ENCODE results near the gene PTAFR.

The PTAFR gene

GRCh38 chr1:28134651-28135207 lies 41.8 kb downstream of the PTAFR start:
- DNase-seq (ENCODE audit: low read depth), result no peak
- no peak overlapping the region for H3K4me3 ChIP-seq (ENCODE audit: low read depth, low read length)
- TF ChIP-seq MAX (IDR thresholded peaks at IDR 0.05; ENCODE audit: low read depth, low read length) (no peak), CTCF (IDR thresholded peaks at IDR 0.05; ENCODE audit: low read depth, low read length) (no peak), MYC (IDR thresholded peaks at IDR 0.05; ENCODE audit: low read depth, low read length) (no peak), POLR2A (IDR thresholded peaks at IDR 0.05; ENCODE audit: extremely low read depth, insufficient read length) (no peak)

GRCh38 chr1:28132171-28133167 lies 44.0 kb downstream of the PTAFR start:
- H3K4me3 ChIP-seq (ENCODE audit: low read depth, low read length), result no peak overlapping the region
- TF ChIP-seq MAX (IDR thresholded peaks at IDR 0.05; ENCODE audit: low read depth, low read length), result no peak
- no peak for TF ChIP-seq MYC (IDR thresholded peaks at IDR 0.05; ENCODE audit: low read depth, low read length)
- TF ChIP-seq POLR2A (IDR thresholded peaks at IDR 0.05; ENCODE audit: extremely low read depth, insufficient read length), result no peak
- no peak for TF ChIP-seq CTCF (IDR thresholded peaks at IDR 0.05; ENCODE audit: low read depth, low read length)
- DNase-seq (ENCODE audit: low read depth), result peak; percentile 45

DNA sequence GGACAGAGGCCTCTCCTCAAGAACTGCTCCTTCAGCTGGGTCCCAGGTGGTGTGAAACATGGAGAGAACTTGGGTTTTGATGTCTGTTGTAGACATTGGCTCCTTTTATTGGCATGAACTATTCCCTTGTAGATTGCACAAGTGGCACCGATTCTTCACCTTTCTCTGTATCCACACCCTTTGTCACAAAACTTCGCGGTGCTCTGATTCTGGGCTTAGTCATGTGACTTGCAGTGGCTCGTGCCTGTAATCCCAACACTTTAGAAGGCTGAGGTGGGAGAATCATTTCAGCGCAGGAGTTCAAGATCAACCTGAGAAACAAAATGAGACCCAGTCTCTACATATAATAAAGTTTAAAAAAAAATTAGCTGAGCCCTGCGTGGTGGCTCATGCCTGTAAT lies 45.6 kb downstream of the PTAFR start:
- TF ChIP-seq POLR2A (IDR thresholded peaks at IDR 0.05; ENCODE audit: extremely low read depth, insufficient read length) (no peak), MYC (IDR thresholded peaks at IDR 0.05; ENCODE audit: low read depth, low read length) (no peak), CTCF (IDR thresholded peaks at IDR 0.05; ENCODE audit: low read depth, low read length) (no peak), MAX (IDR thresholded peaks at IDR 0.05; ENCODE audit: low read depth, low read length) (no peak)

GRCh38 chr1:28129150-28129549 lies 47.3 kb downstream of the PTAFR start:
- no peak for TF ChIP-seq MAX (IDR thresholded peaks at IDR 0.05; ENCODE audit: low read depth, low read length)
- TF ChIP-seq POLR2A (IDR thresholded peaks at IDR 0.05; ENCODE audit: extremely low read depth, insufficient read length), result no peak
- no peak for TF ChIP-seq MYC (IDR thresholded peaks at IDR 0.05; ENCODE audit: low read depth, low read length)
- no peak for TF ChIP-seq CTCF (IDR thresholded peaks at IDR 0.05; ENCODE audit: low read depth, low read length)
- no peak overlapping the region for H3K4me3 ChIP-seq (ENCODE audit: low read depth, low read length)
- DNase-seq (ENCODE audit: low read depth), result no peak

More for the DNA sequence above, 45.6 kb downstream of the PTAFR start:
- no peak for DNase-seq (ENCODE audit: low read depth)
- H3K4me3 ChIP-seq (ENCODE audit: low read depth, low read length), result no peak overlapping the region

DNA sequence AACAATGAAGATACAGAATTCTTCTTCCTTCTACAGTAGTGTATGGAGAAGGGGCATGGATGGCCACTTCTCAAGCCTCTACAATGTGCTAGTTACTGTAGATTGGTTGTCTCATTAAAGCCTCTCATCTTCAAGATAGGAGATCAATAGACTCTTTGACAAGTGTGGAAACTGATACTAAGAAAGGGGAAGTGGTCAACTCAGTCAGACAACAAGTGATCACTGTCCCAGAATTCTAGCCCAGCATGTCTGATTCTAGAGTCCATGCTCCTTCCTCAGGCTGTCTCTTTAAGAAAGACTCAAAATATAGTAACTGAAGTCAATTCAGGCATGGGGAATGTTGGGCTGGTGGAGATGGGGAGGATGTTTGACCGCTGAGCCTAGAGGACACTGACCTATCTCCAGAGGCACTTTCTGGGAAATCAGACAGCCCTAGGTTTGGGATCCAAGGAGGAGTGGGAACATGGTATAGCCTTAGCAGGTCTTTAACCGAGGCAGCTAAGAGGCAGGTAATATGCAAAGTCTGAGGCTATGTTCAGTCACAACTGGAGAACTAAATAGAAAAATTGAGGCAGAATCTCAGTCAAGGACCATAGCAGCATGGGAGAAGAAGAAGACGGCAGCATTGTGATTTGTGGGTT lies 48.8 kb downstream of the PTAFR start:
- TF ChIP-seq CTCF (IDR thresholded peaks at IDR 0.05; ENCODE audit: low read depth, low read length), result no peak
- no peak for TF ChIP-seq MYC (IDR thresholded peaks at IDR 0.05; ENCODE audit: low read depth, low read length)
- TF ChIP-seq POLR2A (IDR thresholded peaks at IDR 0.05; ENCODE audit: extremely low read depth, insufficient read length), result no peak
- no peak; the same call in 1 of the 2 replicates for TF ChIP-seq MAX (IDR thresholded peaks at IDR 0.05; ENCODE audit: low read depth, low read length)
- DNase-seq (ENCODE audit: low read depth), result peak; percentile 77
- H3K4me3 ChIP-seq (ENCODE audit: low read depth, low read length), result no peak overlapping the region
